GM18868 (cell line): ENCODE measurements around the gene SOHLH1.

Source experiments
- ATAC-seq: cut with Tn5 transposase; IDR thresholded peaks from one replicate; pipeline ENCODE4 v1.9.1; 2021; ENCODE audit warnings: mild to moderate bottlenecking, moderate library complexity; ENCODE audit not compliant: unreplicated experiment

The SOHLH1 gene

DNA sequence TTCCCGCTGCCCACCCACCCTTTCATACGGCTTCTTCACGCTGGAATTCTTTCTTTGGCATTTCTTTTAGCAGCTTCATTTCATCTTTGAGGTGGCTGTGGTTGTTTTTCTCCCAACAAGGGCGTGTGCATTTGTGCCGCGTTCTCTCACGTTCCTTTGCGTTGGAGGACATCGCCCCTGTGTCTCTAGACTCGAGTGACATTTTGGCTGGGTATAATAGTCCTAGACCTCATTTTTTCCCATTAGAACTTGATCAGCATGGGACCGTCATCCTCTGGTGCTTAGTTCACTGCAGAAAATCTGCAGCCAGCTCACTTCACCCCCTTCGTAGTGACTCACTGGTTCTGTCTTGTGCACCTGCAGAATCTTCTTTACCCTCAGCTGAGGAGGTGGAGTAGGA, 32.2 kb upstream of the SOHLH1 start:
- no peak for ATAC-seq

DNA sequence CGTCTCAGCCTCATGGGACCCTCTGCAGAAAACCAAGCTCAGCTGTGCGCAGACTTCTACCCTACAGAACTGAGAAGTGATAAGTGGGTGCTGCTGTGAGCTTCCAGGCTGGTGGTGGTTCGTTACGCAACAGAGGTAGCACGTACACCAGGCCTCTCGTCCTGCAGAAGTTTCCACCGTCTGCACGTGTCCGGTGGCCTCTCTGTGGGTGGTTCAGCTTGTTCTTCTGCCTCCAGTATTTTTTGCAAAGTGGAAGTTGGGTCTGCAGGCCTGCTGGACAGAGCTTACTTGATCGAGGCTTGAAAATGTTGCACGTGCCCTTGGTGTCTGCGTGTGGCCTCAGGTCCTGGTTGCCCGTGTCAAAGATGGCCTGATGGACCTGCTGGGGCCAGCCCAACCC, 30.2 kb upstream of the SOHLH1 start:
- ATAC-seq: no peak

DNA sequence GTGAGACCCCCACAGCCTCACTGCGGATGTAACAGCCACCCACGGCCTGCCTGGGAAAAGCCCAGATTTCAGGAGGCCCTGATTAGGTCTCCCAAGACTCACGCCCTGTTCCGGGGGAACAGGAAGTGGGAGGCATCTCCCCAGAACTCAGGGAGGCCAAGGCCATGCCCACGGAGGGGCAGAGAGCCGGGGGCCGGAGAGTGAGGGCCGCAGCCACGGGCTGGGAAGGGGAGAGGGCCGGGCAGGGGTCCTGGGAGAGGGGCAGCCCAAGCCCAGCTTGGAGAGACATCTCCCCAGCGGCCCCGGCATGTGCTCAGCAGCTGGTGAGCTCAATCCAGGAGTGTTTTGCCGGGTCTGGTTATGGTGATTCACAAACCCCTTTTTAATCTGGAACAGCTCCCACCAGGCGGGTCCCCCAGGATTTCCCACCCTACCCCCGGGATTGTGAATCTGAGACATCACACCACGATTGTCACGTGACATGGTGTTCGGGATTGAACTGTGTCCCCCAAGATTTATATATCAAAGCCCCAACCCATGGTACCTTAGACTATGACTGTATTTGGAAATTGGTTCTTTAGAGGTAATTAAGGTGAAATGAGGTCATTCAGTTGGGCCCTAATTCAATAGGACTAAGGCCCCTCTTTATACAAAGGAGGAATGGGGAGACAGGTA, 29.3 kb upstream of the SOHLH1 start:
- ATAC-seq: no peak

- no peak for ATAC-seq
These were observed 28.1 kb upstream of the SOHLH1 start for GRCh38 chr9:135727257-135727875.

- ATAC-seq: no peak
These were observed 27.0 kb upstream of the SOHLH1 start for GRCh38 chr9:135726138-135726853.

GRCh38 chr9:135724186-135724787, 25.0 kb upstream of the SOHLH1 start:
- ATAC-seq: no peak

GRCh38 chr9:135722365-135722764, 23.1 kb upstream of the SOHLH1 start:
- ATAC-seq: no peak

- no peak for ATAC-seq
These were observed 20.2 kb upstream of the SOHLH1 start for GRCh38 chr9:135719472-135719871.

GRCh38 chr9:135718616-135719015, 19.3 kb upstream of the SOHLH1 start:
- ATAC-seq: no peak

GRCh38 chr9:135717410-135717809, 18.1 kb upstream of the SOHLH1 start:
- ATAC-seq: no peak

DNA sequence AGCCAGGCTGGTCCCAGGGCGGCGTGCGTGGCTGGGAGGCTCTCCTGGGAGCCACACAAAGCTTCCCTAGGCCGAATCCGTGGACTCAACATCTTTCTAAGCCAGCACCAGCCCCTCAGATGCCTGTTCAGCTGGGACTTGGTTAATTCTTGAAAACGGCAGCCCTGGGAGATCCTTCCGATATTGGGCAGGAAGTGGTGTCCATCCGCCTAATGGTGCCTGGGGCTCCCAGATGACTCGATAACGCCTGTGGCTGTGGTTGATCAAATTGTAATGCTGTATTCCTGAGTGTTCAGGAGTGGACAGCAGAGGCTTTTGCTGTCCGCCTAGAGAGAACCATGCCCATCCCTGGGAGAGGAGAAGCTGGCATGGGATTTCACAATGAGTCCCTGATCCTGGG, 16.8 kb upstream of the SOHLH1 start:
- ATAC-seq: no peak

DNA sequence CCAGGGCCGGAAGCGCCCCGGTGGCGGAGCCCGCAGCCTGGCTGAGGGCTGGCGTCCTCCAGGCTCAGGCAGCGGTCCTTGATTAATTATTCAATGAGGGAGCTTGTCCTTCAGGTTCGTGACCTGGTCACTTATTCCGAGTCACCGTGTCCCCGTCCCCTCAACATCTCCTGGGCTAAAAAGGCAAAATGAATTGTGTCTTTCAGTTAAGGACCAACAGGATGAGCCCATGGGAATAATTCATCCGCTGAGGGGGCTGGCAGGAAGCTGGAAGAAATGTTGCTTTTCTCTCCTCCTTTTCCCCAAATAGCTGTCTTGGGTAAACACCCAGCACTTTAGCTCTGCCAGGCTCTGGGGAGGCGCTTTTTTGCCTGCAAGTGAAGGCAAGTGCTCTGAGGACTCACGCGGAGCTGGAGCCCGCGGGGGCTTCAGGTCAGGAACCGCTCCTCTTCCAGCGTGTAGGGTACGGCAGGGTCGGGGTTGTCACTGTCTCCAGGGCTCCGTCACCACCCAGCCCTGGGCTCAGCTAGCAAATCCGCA, 15.8 kb upstream of the SOHLH1 start:
- no peak for ATAC-seq

DNA sequence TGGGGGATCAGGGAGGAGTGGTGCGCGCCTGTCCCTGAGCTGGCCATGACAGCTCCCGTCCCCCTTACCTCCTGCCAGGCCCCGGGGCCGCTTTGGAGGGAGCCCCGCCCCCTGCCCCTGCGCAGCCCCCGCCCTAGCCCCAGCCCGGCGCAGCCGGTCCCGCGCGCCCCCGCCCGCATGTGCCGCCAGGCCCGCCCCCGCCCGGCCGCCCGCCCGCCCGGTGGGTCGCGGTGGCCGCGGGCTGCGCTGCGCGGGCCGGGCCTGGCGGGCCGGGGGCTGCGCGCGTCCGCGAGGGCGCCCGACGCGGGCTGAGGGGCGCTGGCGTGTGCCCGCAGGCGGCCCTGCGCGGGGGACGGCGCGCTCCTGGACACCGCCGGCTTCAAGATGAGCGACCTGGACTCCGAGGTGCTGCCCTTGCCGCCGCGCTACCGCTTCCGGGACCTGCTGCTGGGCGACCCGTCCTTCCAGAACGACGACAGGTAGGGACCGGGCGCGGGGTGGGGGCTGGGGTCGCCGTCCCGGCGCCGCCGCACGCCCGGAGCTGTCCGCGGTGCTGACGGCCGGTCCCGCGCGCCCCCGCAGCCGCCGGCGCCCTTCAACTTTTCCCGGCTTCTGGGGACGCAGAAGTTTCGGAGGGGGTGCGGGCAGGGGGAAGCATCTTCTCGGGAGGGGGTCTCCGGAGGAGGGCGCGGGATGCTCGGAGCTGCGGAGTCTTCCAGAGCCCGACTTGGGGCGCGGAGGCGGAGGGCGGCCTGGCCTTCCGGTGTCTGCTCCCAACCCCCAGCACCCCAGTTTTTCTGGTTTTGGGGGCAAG, 15.2 kb upstream of the SOHLH1 start:
- no peak for ATAC-seq

DNA sequence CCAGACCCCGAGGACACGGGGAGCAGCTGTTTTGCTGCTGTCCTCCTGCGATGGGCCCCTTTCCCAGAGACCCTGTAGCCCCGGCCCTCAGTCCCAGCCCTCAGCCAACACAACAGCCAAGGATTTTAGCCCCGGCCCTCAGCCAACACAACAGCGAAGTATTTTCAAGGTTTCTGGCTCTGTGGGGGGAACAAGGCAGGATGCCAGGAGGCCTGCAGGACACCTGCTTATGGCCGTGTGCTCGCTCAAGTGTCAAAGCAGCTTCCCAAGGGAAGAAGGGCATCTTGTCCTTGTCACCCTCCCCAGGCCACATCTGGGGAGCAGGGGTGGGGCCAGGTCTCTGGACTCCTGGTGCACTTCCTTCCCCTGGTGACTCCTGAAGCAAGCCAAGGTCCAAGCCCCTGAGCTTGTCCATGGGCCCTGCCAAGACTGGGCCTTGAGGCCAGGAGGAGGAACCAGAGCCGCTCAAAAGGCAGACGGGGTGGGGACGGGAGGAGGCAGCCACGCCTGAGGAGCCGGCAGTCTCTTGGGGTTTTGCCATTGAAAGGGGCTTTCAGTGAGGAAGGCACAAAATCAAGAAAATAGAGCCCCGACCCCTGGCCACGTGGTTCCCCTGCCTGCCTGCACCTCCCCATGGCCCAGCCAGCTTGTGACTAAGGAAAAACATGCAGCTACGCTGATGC, 13.5 kb upstream of the SOHLH1 start:
- no peak for ATAC-seq

GRCh38 chr9:135711881-135712280, 12.6 kb upstream of the SOHLH1 start:
- no peak for ATAC-seq

- ATAC-seq: no peak
These were observed 12.1 kb upstream of the SOHLH1 start for GRCh38 chr9:135711391-135711790.

DNA sequence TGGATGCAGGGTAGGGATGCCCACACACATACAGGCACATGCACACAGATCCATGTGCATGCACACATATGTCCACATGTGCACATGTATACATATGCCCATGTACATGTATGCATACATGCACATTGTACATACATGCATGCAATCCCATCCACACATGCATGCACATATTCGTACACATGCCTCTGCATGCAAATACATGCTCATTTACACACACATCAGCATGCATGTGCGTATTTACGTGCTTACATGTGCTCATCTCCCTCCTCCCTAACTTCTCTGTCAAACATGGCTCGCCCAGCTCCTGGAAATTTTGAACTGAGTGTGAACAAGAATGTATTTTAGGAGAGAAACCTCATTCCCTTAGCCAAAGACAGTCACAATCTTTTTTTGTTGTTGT, 8.9 kb upstream of the SOHLH1 start:
- ATAC-seq: no peak

DNA sequence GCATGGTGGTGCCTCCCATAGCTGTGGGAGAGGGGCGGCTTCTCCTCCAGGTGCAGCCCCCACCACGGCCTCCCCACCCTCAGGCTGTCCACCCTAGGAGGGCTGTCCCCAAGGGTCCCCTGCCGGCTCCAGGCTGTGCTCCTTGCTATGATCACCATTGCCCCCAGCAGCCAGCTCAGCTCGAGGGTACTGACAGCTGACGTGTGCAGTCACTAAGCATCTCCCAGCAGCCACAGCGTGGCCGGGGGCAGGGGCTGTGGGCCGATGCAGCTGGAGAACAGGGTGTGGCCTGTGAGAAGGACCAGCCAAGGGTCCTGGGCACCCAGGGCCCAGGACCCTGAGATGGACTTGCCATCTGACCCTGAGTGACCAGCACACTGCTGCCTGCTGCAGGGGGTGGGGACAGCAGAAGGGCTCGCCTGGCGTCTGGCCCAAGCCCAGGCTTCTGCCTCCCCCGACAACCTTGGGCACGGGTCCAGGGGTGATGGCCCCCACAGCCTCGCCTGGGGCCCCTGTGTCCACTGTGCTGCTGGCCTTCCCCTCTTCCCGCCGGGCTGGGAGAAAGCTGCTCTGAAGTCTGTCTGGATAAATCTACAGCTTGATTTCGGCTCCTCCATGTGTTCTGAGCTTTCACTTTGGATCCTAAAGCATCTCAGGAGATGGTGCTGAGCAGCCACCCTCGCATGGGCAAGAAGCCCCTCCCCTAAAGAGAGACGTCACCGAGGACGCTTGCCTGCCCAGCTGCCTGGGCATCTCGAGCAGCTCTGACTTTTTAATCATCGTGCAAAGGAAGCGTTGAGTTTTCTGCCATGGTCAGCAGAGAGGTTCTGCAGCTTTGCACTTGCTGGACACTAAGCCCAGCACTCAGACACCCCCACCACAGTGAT, 8.2 kb upstream of the SOHLH1 start:
- no peak for ATAC-seq

- no peak for ATAC-seq
These were observed 7.0 kb upstream of the SOHLH1 start for GRCh38 chr9:135706288-135706687.
